Coronary artery (tissue), 2 donors: ENCODE data around the gene CLBA1.
"Not testable (repeated sequence)": the region's sequence is repeated elsewhere in the genome, so short reads cannot be mapped to it uniquely, and the experiment has no call there.

Experiments
- DNase-seq: peaks from one replicate; pipeline ENCODE4 v3.0.0-alpha.2; 2017; ENCODE audit warnings: low spot score
- H3K27ac ChIP-seq, 2 donors: fragments of 200-600 bp; sonication (generic); one replicate each; pipeline ENCODE4 v1.5.1; 2016 to 2019
- H3K4me3 ChIP-seq: fragments of 200-600 bp; sonication (generic); 2 replicates; pipeline ENCODE4 v1.5.1; 2016; ENCODE audit warnings: mild to moderate bottlenecking, moderate library complexity
- CTCF ChIP-seq: fragments of 200-600 bp; sonication (generic); IDR thresholded peaks from one replicate; pipeline ENCODE4 v1.5.1; 2019; ENCODE audit warnings: antibody characterized with exemption

CLBA1 gene

GRCh38 chr14:105028251-105028927, 42.8 kb downstream of the CLBA1 start:
- DNase-seq: no peak
- TF ChIP-seq CTCF: no peak
- H3K4me3 ChIP-seq: no peak overlapping the region
- no peak overlapping the region for H3K27ac ChIP-seq

- Histone ChIP-seq H3K4me3 (no peak overlapping the region), H3K27ac (no peak overlapping the region)
- TF ChIP-seq CTCF: no peak
- DNase-seq: no peak
Measured at GRCh38 chr14:105029402-105029801, 43.8 kb downstream of the CLBA1 start.

- no peak for DNase-seq
- Histone ChIP-seq H3K4me3 (no peak overlapping the region), H3K27ac (no peak overlapping the region)
- no peak for TF ChIP-seq CTCF
Measured at GRCh38 chr14:105030194-105030593, 44.6 kb downstream of the CLBA1 start.

GRCh38 chr14:105030836-105031396, 45.3 kb downstream of the CLBA1 start:
- TF ChIP-seq CTCF: no peak
- Histone ChIP-seq H3K27ac (no peak overlapping the region), H3K4me3 (no peak overlapping the region)
- DNase-seq: no peak

GRCh38 chr14:105032451-105032901, 46.9 kb downstream of the CLBA1 start:
- not testable (repeated sequence) for H3K27ac ChIP-seq, DNase-seq, H3K4me3 ChIP-seq

- DNase-seq, H3K27ac ChIP-seq: not testable (repeated sequence)
- H3K4me3 ChIP-seq: peak overlapping the region; percentile 29
Measured at GRCh38 chr14:105033412-105033900, 47.9 kb downstream of the CLBA1 start.

- H3K27ac ChIP-seq: no peak overlapping the region
Measured at GRCh38 chr14:105034315-105035039, 48.9 kb downstream of the CLBA1 start.

GRCh38 chr14:105035616-105036015, 50.0 kb downstream of the CLBA1 start:
- H3K4me3 ChIP-seq, DNase-seq, H3K27ac ChIP-seq: not testable (repeated sequence)

More at GRCh38 chr14:105034315-105035039, 48.9 kb downstream of the CLBA1 start:
- TF ChIP-seq CTCF: no peak
- H3K4me3 ChIP-seq: no peak overlapping the region
- no peak for DNase-seq
